H1 (cell line): ENCODE results near the gene HEATR5A. TPM values are rescaled to one million over a fixed set of nuclear protein-coding genes. Genes with fewer than 3 reads are reported as not detected.

Experiments
- CTCF ChIA-PET: fragments of 300-600 bp; sonication (Branson Sonifier 250); formaldehyde crosslinking; loops from one replicate; lab custom pipeline; 2021; ENCODE audit not compliant: partially characterized antibody; lab: Charles Lee
- POLR2A ChIA-PET: fragments of 300-600 bp; sonication (Branson Sonifier 250); formaldehyde crosslinking; loops from one replicate; lab custom pipeline; 2021; ENCODE audit warnings: inconsistent platforms; ENCODE audit not compliant: partially characterized antibody; lab: Charles Lee
- DNase-seq, 2 experiments: peaks; one replicate each; pipeline versions ENCODE4 v3.0.0 to v3.0.0-alpha.2; 2010 to 2022; ENCODE audit warnings: low spot score in 2 of 2, low read depth in 1 of 2, mixed read lengths in 1 of 2
- FAIRE-seq: peaks from 2 replicates; lab custom pipeline; 2011; peaks lifted over from hg19 to GRCh38; lab: Jason Lieb, UNC
- H2AFZ ChIP-seq: 2 replicates; pipeline ENCODE4 v1.8.1; 2012; ENCODE audit warnings: low read length, inconsistent platforms
- H2AK5ac ChIP-seq: 2 replicates; pipeline ENCODE4 v1.6.1; 2013; ENCODE audit warnings: low read depth, low read length
- H2BK120ac ChIP-seq: replicated peaks from 2 replicates; pipeline ENCODE3; 2013; ENCODE audit warnings: low read depth, low read length, inconsistent platforms
- H2BK12ac ChIP-seq: 2 replicates; pipeline ENCODE4 v1.6.1; 2013; ENCODE audit warnings: low read depth, low read length
- H2BK15ac ChIP-seq: 2 replicates; pipeline ENCODE4 v1.6.1; 2013; ENCODE audit warnings: low read length
- H2BK20ac ChIP-seq: 2 replicates; pipeline ENCODE4 v1.6.1; 2013; ENCODE audit warnings: low read length
- H2BK5ac ChIP-seq: 2 replicates; pipeline ENCODE4 v1.6.1; 2013; ENCODE audit warnings: low read depth, low read length
- H3K14ac ChIP-seq: 2 replicates; pipeline ENCODE4 v1.6.1; 2013; ENCODE audit warnings: inconsistent platforms; ENCODE audit not compliant: insufficient read length
- H3K18ac ChIP-seq: 2 replicates; pipeline ENCODE4 v1.6.1; 2013; ENCODE audit warnings: low read length; ENCODE audit errors: extremely low read depth
- H3K23ac ChIP-seq: 2 replicates; pipeline ENCODE4 v1.6.1; 2013; ENCODE audit warnings: inconsistent platforms; ENCODE audit not compliant: insufficient read length
- H3K23me2 ChIP-seq: 2 replicates; pipeline ENCODE4 v1.6.1; 2013; ENCODE audit warnings: low read depth, low read length
- H3K27ac ChIP-seq: 2 replicates; pipeline ENCODE4 v1.6.1; 2011; ENCODE audit warnings: low read depth, low read length, inconsistent platforms
- H3K27me3 ChIP-seq, 4 experiments: replicated peaks in 1 of 4; 1 replicate in 1 of 4; 2 replicates in 3 of 4; pipeline versions ENCODE4 v1.6.1 to v1.8.1; 2011 to 2013; ENCODE audit warnings: low read length in 3 of 4, mild to moderate bottlenecking in 3 of 4, inconsistent platforms in 2 of 4, mixed read lengths in 2 of 4, moderate library complexity in 1 of 4; ENCODE audit not compliant: control insufficient read depth in 3 of 4, insufficient read depth in 3 of 4; ENCODE audit errors: extremely low read depth in 1 of 4
- H3K36me3 ChIP-seq, 4 experiments: 2 replicates each; pipeline versions ENCODE4 v1.6.1 to v1.8.1; 2011 to 2013; ENCODE audit warnings: mild to moderate bottlenecking in 4 of 4, low read length in 3 of 4, moderate library complexity in 2 of 4, control low read depth in 1 of 4, inconsistent platforms in 1 of 4; ENCODE audit not compliant: insufficient read depth in 4 of 4, control insufficient read depth in 2 of 4
- H3K4ac ChIP-seq: replicated peaks from 2 replicates; pipeline ENCODE3; 2013; ENCODE audit warnings: low read length, low read depth, mixed read lengths, inconsistent platforms; ENCODE audit not compliant: insufficient read length
- H3K4me1 ChIP-seq, 4 experiments: replicated peaks in 1 of 4; 1 replicate in 1 of 4; 2 replicates in 3 of 4; pipeline versions ENCODE4 v1.6.1 to v1.8.1; 2011 to 2013; ENCODE audit warnings: low read length in 3 of 4, inconsistent platforms in 2 of 4, mixed read lengths in 1 of 4; ENCODE audit not compliant: insufficient read depth in 4 of 4, control insufficient read depth in 3 of 4
- H3K4me2 ChIP-seq, 2 experiments: 2 replicates each; pipeline versions ENCODE4 v1.6.1 to v1.8.1; 2011 to 2013; ENCODE audit warnings: low read depth in 2 of 2, low read length in 2 of 2, control low read depth in 1 of 2, inconsistent platforms in 1 of 2, mild to moderate bottlenecking in 1 of 2; ENCODE audit not compliant: insufficient read depth in 1 of 2
- H3K4me3 ChIP-seq, 4 experiments: fragments of 200-600, 300-600 bp in 1 of 4; sonication (generic), shearing (Covaris generic), sonication (Bioruptor Twin) in 1 of 4; 2 replicates each; pipeline versions ENCODE4 v1.5.1 to v1.8.1; 2011 to 2016; ENCODE audit warnings: low read length in 4 of 4, low read depth in 3 of 4, control low read depth in 2 of 4, inconsistent platforms in 2 of 4, mild to moderate bottlenecking in 2 of 4, mixed read lengths in 1 of 4, moderate library complexity in 1 of 4; ENCODE audit not compliant: insufficient read depth in 2 of 4; ENCODE audit errors: extremely low read depth in 1 of 4
- H3K56ac ChIP-seq: replicated peaks from 2 replicates; pipeline ENCODE3; 2013; ENCODE audit warnings: low read depth, mild to moderate bottlenecking, mixed read lengths, low read length, inconsistent platforms; ENCODE audit not compliant: insufficient read length
- H3K79me1 ChIP-seq: 2 replicates; pipeline ENCODE4 v1.6.1; 2013; ENCODE audit warnings: low read depth, low read length, control low read depth
- H3K79me2 ChIP-seq, 2 experiments: 2 replicates each; pipeline versions ENCODE4 v1.6.1 to v1.8.1; 2012 to 2013; ENCODE audit warnings: low read length in 2 of 2, mild to moderate bottlenecking in 2 of 2, inconsistent platforms in 1 of 2; ENCODE audit not compliant: insufficient read depth in 2 of 2, control insufficient read depth in 1 of 2
- H3K9ac ChIP-seq, 4 experiments: replicated peaks in 1 of 4; 1 replicate in 1 of 4; 2 replicates in 3 of 4; pipeline versions ENCODE4 v1.6.1 to v1.8.1; 2011 to 2013; ENCODE audit warnings: low read depth in 3 of 4, low read length in 3 of 4, control low read depth in 2 of 4, mild to moderate bottlenecking in 2 of 4, moderate library complexity in 2 of 4, inconsistent platforms in 1 of 4; ENCODE audit errors: extremely low read depth in 1 of 4
- H3K9me3 ChIP-seq, 2 experiments: 2 replicates each; pipeline versions ENCODE4 v1.6.1 to v1.8.1; 2012 to 2013; ENCODE audit warnings: mild to moderate bottlenecking in 2 of 2, moderate library complexity in 2 of 2, control low read depth in 1 of 2, inconsistent platforms in 1 of 2, low read depth in 1 of 2, low read length in 1 of 2, mixed read lengths in 1 of 2; ENCODE audit not compliant: insufficient read depth in 2 of 2
- H4K20me1 ChIP-seq, 2 experiments: replicated peaks in 1 of 2; 2 replicates each; pipeline versions ENCODE3 to v1.8.1; 2011 to 2013; ENCODE audit warnings: inconsistent platforms in 2 of 2, low read length in 2 of 2, mild to moderate bottlenecking in 1 of 2; ENCODE audit not compliant: insufficient read depth in 2 of 2, control insufficient read depth in 1 of 2
- H4K5ac ChIP-seq: 2 replicates; pipeline ENCODE4 v1.6.1; 2013; ENCODE audit warnings: low read length, low read depth, mixed read lengths, inconsistent platforms; ENCODE audit not compliant: insufficient read length
- H4K8ac ChIP-seq: 2 replicates; pipeline ENCODE4 v1.8.0; 2013; ENCODE audit warnings: mild to moderate bottlenecking, moderate library complexity, low read length, inconsistent platforms; ENCODE audit not compliant: insufficient read depth; ENCODE audit errors: extremely low read depth
- H4K91ac ChIP-seq: replicated peaks from 2 replicates; pipeline ENCODE3; 2013; ENCODE audit warnings: low read length, mixed read lengths, inconsistent platforms; ENCODE audit not compliant: insufficient read length
- BCL11A ChIP-seq, 2 experiments: IDR thresholded peaks; one replicate each; pipeline ENCODE4 v1.6.1; 2011; ENCODE audit warnings: low read depth in 2 of 2, low read length in 2 of 2, mild to moderate bottlenecking in 2 of 2
- BRCA1 ChIP-seq: IDR thresholded peaks from 2 replicates; pipeline ENCODE4 v1.6.1; 2012; ENCODE audit warnings: low read depth, low read length, improper control_type of control experiment
- CBX5 ChIP-seq: fragments of 300-800, 300-1000 bp; sonication (generic); IDR thresholded peaks from 2 replicates; pipeline ENCODE4 v1.7.1; 2016; ENCODE audit warnings: antibody characterized with exemption, low read length, low read depth
- E2F6 ChIP-seq: IDR thresholded peaks from 2 replicates; pipeline ENCODE4 v1.6.1; 2012; ENCODE audit warnings: inconsistent platforms
- HDAC6 ChIP-seq: IDR thresholded peaks from one replicate; pipeline ENCODE4 v1.7.1; 2012; ENCODE audit warnings: low read depth, mild to moderate bottlenecking, inconsistent platforms, low read length, moderate library complexity
- JUND ChIP-seq: IDR thresholded peaks from 2 replicates; pipeline ENCODE4 v1.6.1; 2011; ENCODE audit warnings: mild to moderate bottlenecking, improper control_type of control experiment, low read length
- KDM1A ChIP-seq: fragments of 200-600, 300-600 bp; sonication (generic); IDR thresholded peaks from 2 replicates; pipeline ENCODE4 v1.7.1; 2016; ENCODE audit warnings: mild to moderate bottlenecking, low read length, borderline replicate concordance
- MAX ChIP-seq: IDR thresholded peaks from 2 replicates; pipeline ENCODE4 v1.6.1; 2012; ENCODE audit warnings: inconsistent platforms
- NANOG ChIP-seq: IDR thresholded peaks from 2 replicates; pipeline ENCODE4 v1.6.1; 2011; ENCODE audit warnings: low read length, low read depth, mild to moderate bottlenecking, inconsistent platforms; ENCODE audit not compliant: insufficient read depth, poor library complexity, severe bottlenecking
- RXRA ChIP-seq: IDR thresholded peaks from 2 replicates; pipeline ENCODE4 v1.6.1; 2011; ENCODE audit warnings: low read depth, mild to moderate bottlenecking, low read length, moderate library complexity; ENCODE audit not compliant: insufficient read depth
- polyA plus RNA-seq, 7 experiments: library from polyadenylated mRNA; depleted of rRNA in 3 of 7; stranded (reverse) in 5 of 7; unstranded in 2 of 7; fragments of >200 nt in 5 of 7; fragments of 200-250 nt in 2 of 7; gene quantifications; 1 replicate in 5 of 7; 2 replicates in 1 of 7; 4 replicates in 1 of 7; pipeline versions ENCODE4 v1.2.1 to v1.2.3, GENCODE V29; 2011 to 2013; ENCODE audit warnings: missing spikeins in 2 of 7, mixed read lengths in 2 of 7
- total RNA-seq: library from RNA; stranded (reverse); fragmentation: NEBNext Ultra II Directional; extraction: Animal tissue kit (Norgen Biotek cat#: 25700); gene quantifications from 2 replicates; pipeline ENCODE4 v1.2.1, GENCODE V29; 2021

HEATR5A gene
- total and polyA plus RNA-seq, 2 of the 8 experiments (the other 6 are each of a cell fraction or from before 2014, with no cell fraction given), result 9.0 to 36.2 TPM

GRCh38 chr14:31297701-31298344 is 122.5 kb downstream of the HEATR5A start:
- ChIA-PET POLR2A (interaction anchor here (1.5 kb wide), 1 partner anchor 91 kb away, joined by 3 read pairs; the partner anchor contains the start of gene HECTD1), CTCF (interaction anchor here (1.4 to 4.0 kb wide), 4 partner anchors 8 to 90 kb away, joined by 3 to 31 read pairs (median 10); partner anchors contain the start of gene HECTD1)
- Histone ChIP-seq H2BK15ac (no peak overlapping the region), H3K27ac (no peak overlapping the region), H2BK5ac (no peak overlapping the region), H3K27me3 (no peaks in the 10 kb centered on the region), H4K8ac (no peak overlapping the region), H2BK12ac (no peak overlapping the region), H3K18ac (no peak overlapping the region), H3K79me1 (no peaks in the 10 kb centered on the region), H3K4me2 (no peak overlapping the region), H4K20me1 (no peaks in the 10 kb centered on the region), H3K56ac (no peak overlapping the region), H3K23ac (no peak overlapping the region), H2AK5ac (no peak overlapping the region), H4K91ac (no peak overlapping the region), H3K9ac (no peak overlapping the region), H3K14ac (no peak overlapping the region), H3K4me1 (peaks cover 0 to 11% (median 2%) of the 10 kb centered on the region in 4 experiments; a peak in 2 of 7 replicates), H3K4ac (no peak overlapping the region), H2BK20ac (no peak overlapping the region), H3K79me2 (no peaks in the 10 kb centered on the region), H3K9me3 (no peaks in the 10 kb centered on the region), H2AFZ (no peak overlapping the region), H3K23me2 (no peaks in the 10 kb centered on the region), H3K4me3 (no peak overlapping the region), H2BK120ac (no peak overlapping the region), H4K5ac (no peak overlapping the region), H3K36me3 (peaks cover 0 to 2% (median 0%) of the 10 kb centered on the region in 4 experiments; a peak in 2 of 8 replicates)
- FAIRE-seq (no peak), DNase-seq (no peak)
- TF ChIP-seq BRCA1 (no peak), RXRA (no peak), BCL11A (IDR thresholded peaks at IDR 0.05; ENCODE audit: low read depth in 2 of 2, low read length in 2 of 2) (no peak), CBX5 (no peak), HDAC6 (no peak), JUND (no peak), E2F6 (no peak), MAX (no peak), NANOG (no peak), KDM1A (no peak)
